ENCODE data around the gene ARHGEF6.

DNA sequence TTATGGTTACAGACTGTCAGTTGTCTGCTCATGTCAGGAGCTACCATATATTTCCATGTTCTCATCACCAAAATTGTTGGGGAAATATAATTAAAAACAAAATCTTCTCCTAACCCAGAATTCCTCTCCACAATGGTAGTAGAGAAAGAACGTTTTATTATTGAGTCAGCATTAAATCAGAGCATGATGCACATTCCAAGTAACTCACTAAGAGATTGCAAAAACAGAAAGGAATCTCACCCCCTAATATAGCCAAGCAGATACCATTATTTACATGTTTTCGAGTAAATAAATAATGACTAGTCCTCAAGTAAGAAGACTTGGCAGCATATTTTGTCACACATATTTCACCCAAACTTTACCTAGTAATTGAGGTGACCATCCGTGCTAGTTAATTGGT, 36.2 kb upstream of the ARHGEF6 start:
- TF ChIP-seq, protein P1, sequence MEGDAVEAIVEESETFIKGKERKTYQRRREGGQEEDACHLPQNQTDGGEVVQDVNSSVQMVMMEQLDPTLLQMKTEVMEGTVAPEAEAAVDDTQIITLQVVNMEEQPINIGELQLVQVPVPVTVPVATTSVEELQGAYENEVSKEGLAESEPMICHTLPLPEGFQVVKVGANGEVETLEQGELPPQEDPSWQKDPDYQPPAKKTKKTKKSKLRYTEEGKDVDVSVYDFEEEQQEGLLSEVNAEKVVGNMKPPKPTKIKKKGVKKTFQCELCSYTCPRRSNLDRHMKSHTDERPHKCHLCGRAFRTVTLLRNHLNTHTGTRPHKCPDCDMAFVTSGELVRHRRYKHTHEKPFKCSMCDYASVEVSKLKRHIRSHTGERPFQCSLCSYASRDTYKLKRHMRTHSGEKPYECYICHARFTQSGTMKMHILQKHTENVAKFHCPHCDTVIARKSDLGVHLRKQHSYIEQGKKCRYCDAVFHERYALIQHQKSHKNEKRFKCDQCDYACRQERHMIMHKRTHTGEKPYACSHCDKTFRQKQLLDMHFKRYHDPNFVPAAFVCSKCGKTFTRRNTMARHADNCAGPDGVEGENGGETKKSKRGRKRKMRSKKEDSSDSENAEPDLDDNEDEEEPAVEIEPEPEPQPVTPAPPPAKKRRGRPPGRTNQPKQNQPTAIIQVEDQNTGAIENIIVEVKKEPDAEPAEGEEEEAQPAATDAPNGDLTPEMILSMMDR (conservative IDR thresholded peaks at IDR 0.05; ENCODE audit: low read depth in 2 of 2): no peak
- TF ChIP-seq POLR2AphosphoS5 (IDR thresholded peaks at IDR 0.05; ENCODE audit: low read depth) (no peak), EZH2 (IDR thresholded peaks at IDR 0.05; ENCODE audit: low read depth, unreplicated experiment) (no peak), ZNF331 (CRISPR knock-in tag; IDR thresholded peaks at IDR 0.05; ENCODE audit: low read depth) (no peak), EZH2phosphoT487 (IDR thresholded peaks at IDR 0.05; ENCODE audit: unreplicated experiment) (no peak), ZNF114 (CRISPR knock-in tag; IDR thresholded peaks at IDR 0.05) (no peak), JUNB (IDR thresholded peaks at IDR 0.05; ENCODE audit: unreplicated experiment) (no peak)
- TF ChIP-seq, protein P2, sequence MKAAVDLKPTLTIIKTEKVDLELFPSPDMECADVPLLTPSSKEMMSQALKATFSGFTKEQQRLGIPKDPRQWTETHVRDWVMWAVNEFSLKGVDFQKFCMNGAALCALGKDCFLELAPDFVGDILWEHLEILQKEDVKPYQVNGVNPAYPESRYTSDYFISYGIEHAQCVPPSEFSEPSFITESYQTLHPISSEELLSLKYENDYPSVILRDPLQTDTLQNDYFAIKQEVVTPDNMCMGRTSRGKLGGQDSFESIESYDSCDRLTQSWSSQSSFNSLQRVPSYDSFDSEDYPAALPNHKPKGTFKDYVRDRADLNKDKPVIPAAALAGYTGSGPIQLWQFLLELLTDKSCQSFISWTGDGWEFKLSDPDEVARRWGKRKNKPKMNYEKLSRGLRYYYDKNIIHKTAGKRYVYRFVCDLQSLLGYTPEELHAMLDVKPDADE (IDR thresholded peaks at IDR 0.05): no peak
- TF ChIP-seq, protein P3, sequence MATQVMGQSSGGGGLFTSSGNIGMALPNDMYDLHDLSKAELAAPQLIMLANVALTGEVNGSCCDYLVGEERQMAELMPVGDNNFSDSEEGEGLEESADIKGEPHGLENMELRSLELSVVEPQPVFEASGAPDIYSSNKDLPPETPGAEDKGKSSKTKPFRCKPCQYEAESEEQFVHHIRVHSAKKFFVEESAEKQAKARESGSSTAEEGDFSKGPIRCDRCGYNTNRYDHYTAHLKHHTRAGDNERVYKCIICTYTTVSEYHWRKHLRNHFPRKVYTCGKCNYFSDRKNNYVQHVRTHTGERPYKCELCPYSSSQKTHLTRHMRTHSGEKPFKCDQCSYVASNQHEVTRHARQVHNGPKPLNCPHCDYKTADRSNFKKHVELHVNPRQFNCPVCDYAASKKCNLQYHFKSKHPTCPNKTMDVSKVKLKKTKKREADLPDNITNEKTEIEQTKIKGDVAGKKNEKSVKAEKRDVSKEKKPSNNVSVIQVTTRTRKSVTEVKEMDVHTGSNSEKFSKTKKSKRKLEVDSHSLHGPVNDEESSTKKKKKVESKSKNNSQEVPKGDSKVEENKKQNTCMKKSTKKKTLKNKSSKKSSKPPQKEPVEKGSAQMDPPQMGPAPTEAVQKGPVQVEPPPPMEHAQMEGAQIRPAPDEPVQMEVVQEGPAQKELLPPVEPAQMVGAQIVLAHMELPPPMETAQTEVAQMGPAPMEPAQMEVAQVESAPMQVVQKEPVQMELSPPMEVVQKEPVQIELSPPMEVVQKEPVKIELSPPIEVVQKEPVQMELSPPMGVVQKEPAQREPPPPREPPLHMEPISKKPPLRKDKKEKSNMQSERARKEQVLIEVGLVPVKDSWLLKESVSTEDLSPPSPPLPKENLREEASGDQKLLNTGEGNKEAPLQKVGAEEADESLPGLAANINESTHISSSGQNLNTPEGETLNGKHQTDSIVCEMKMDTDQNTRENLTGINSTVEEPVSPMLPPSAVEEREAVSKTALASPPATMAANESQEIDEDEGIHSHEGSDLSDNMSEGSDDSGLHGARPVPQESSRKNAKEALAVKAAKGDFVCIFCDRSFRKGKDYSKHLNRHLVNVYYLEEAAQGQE (IDR thresholded peaks at IDR 0.05; ENCODE audit: unreplicated experiment): no peak

Data from GM23338 (cell line).